K562 (cell line): Measurements from ENCODE around the gene FASN.

Source experiments
- BRCA1 ChIP-seq, 2 experiments: fragments of 450-650 bp in 1 of 2; sonication (generic) in 1 of 2; formaldehyde crosslinking in 1 of 2; IDR thresholded peaks; 2 replicates each; pipeline versions ENCODE4 v1.5.0 to v1.6.1; 2017 to 2020; ENCODE audit warnings: mild to moderate bottlenecking in 1 of 2, missing genetic modification reagents in 1 of 2
- MYBL2 ChIP-seq, 2 experiments: fragments of 450-650 bp in 1 of 2; sonication (generic) in 1 of 2; formaldehyde crosslinking in 1 of 2; IDR thresholded peaks; 2 replicates each; pipeline versions ENCODE4 v1.6.1 to v1.8.1; 2017 to 2022; ENCODE audit warnings: borderline replicate concordance in 1 of 2, inconsistent platforms in 1 of 2, low read depth in 1 of 2, mild to moderate bottlenecking in 1 of 2, missing genetic modification reagents in 1 of 2, moderate library complexity in 1 of 2
- ZBED1 ChIP-seq: IDR thresholded peaks from 2 replicates; pipeline ENCODE4 v1.6.1; 2014
- ZBTB7A ChIP-seq: IDR thresholded peaks from 2 replicates; pipeline ENCODE4 v1.6.1; 2011; ENCODE audit warnings: low read depth, mild to moderate bottlenecking, low read length, moderate library complexity, borderline replicate concordance; ENCODE audit not compliant: control insufficient read depth
- ZFP36 ChIP-seq: fragments of 150-350 bp; IDR thresholded peaks from 2 replicates; pipeline ENCODE4 v1.6.1; 2018; ENCODE audit warnings: low read length, low read depth; ENCODE audit not compliant: partially characterized antibody
- TF ChIP-seq, protein P1 (sequence below): fragments of 250-450 bp; sonication (Bioruptor Pico); IDR thresholded peaks from 2 replicates; pipeline ENCODE4 v1.8.0; 2022; ENCODE audit warnings: moderate library complexity, mild to moderate bottlenecking, inconsistent platforms
- TF ChIP-seq, protein P2 (sequence below): sonication (generic); formaldehyde crosslinking; IDR thresholded peaks from 2 replicates; pipeline ENCODE4 v1.9.0; 2022; ENCODE audit warnings: mild to moderate bottlenecking, missing genetic modification reagents
- TF ChIP-seq, protein P3 (sequence below): IDR thresholded peaks from 3 replicates; pipeline ENCODE4 v1.6.1; 2011; ENCODE audit warnings: borderline replicate concordance, mild to moderate bottlenecking; ENCODE audit not compliant: insufficient read length, insufficient read depth
- TF ChIP-seq, protein P4 (sequence below), 3 experiments: IDR thresholded peaks in 2 of 3; conservative IDR thresholded peaks in 1 of 3; 2 replicates each; pipeline ENCODE4 v1.5.1; 2011 to 2012; ENCODE audit warnings: low read length in 3 of 3, mild to moderate bottlenecking in 3 of 3, control low read depth in 2 of 3, improper control_type of control experiment in 1 of 3, inconsistent platforms in 1 of 3, low read depth in 1 of 3, mixed read lengths in 1 of 3, moderate library complexity in 1 of 3; ENCODE audit not compliant: insufficient read depth in 2 of 3

DNA sequence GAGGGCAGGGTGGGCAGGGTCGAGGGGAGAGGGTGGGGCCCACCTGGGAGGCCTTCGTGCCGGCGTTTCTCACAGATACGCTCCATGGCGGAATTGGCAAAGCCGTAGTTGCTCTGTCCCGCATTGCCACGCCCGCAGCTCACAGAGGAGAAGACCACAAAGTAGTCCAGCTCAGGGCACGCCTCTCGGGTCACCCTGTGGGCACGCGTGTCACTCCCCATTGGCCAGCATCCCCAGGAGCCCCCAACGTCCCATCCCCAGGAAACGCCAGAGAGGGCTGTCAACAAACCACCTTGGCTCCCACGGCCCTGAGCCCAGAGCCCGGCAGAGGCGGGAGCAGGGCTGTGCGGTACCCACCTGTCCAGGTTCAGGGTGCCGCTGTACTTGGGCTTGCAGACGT is 16.1 kb downstream of the FASN start:
- TF ChIP-seq ZBED1: no peak
- no peak for TF ChIP-seq ZFP36
- TF ChIP-seq, protein P1, sequence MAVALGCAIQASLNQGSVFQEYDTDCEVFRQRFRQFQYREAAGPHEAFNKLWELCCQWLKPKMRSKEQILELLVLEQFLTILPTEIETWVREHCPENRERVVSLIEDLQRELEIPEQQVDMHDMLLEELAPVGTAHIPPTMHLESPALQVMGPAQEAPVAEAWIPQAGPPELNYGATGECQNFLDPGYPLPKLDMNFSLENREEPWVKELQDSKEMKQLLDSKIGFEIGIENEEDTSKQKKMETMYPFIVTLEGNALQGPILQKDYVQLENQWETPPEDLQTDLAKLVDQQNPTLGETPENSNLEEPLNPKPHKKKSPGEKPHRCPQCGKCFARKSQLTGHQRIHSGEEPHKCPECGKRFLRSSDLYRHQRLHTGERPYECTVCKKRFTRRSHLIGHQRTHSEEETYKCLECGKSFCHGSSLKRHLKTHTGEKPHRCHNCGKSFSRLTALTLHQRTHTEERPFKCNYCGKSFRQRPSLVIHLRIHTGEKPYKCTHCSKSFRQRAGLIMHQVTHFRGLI (CRISPR knock-in tag): no peak
- TF ChIP-seq, protein P2, sequence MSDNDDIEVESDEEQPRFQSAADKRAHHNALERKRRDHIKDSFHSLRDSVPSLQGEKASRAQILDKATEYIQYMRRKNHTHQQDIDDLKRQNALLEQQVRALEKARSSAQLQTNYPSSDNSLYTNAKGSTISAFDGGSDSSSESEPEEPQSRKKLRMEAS (CRISPR knock-in tag): no peak
- TF ChIP-seq ZBTB7A: no peak
- TF ChIP-seq, protein P3, sequence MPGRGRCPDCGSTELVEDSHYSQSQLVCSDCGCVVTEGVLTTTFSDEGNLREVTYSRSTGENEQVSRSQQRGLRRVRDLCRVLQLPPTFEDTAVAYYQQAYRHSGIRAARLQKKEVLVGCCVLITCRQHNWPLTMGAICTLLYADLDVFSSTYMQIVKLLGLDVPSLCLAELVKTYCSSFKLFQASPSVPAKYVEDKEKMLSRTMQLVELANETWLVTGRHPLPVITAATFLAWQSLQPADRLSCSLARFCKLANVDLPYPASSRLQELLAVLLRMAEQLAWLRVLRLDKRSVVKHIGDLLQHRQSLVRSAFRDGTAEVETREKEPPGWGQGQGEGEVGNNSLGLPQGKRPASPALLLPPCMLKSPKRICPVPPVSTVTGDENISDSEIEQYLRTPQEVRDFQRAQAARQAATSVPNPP: no peak
- TF ChIP-seq, protein P4, sequence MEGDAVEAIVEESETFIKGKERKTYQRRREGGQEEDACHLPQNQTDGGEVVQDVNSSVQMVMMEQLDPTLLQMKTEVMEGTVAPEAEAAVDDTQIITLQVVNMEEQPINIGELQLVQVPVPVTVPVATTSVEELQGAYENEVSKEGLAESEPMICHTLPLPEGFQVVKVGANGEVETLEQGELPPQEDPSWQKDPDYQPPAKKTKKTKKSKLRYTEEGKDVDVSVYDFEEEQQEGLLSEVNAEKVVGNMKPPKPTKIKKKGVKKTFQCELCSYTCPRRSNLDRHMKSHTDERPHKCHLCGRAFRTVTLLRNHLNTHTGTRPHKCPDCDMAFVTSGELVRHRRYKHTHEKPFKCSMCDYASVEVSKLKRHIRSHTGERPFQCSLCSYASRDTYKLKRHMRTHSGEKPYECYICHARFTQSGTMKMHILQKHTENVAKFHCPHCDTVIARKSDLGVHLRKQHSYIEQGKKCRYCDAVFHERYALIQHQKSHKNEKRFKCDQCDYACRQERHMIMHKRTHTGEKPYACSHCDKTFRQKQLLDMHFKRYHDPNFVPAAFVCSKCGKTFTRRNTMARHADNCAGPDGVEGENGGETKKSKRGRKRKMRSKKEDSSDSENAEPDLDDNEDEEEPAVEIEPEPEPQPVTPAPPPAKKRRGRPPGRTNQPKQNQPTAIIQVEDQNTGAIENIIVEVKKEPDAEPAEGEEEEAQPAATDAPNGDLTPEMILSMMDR (IDR thresholded peaks at IDR 0.05 in 2 of 3, conservative IDR thresholded peaks at IDR 0.05 in 1 of 3; ENCODE audit: insufficient read depth in 2 of 3, low read depth in 1 of 3, low read length in 3 of 3): no peak
- no peak for TF ChIP-seq BRCA1 (IDR thresholded peaks at IDR 0.05)
- TF ChIP-seq BRCA1 (CRISPR knock-in tag; IDR thresholded peaks at IDR 0.05): no peak
- no peak for TF ChIP-seq MYBL2 (IDR thresholded peaks at IDR 0.05; ENCODE audit: low read depth)
- TF ChIP-seq MYBL2 (CRISPR knock-in tag; IDR thresholded peaks at IDR 0.05; ENCODE audit: borderline replicate concordance): no peak
